Choroid plexus epithelial cell (primary cell): ENCODE measurements around the gene FNIP2.

Experiments
- DNase-seq: peaks from one replicate; pipeline ENCODE4 v3.0.0-alpha.2; 2010; ENCODE audit warnings: low read depth
- H3K4me3 ChIP-seq: 2 replicates; pipeline ENCODE4 v1.5.1; 2011; ENCODE audit warnings: low read depth, mild to moderate bottlenecking, control low read depth, low read length, moderate library complexity
- CTCF ChIP-seq: conservative IDR thresholded peaks from 2 replicates; pipeline ENCODE4 v1.5.1; 2011; ENCODE audit warnings: low read depth, mild to moderate bottlenecking, control low read depth, inconsistent platforms, low read length, moderate library complexity

The FNIP2 gene

GRCh38 chr4:158763462-158763861 lies 5.4 kb upstream of the FNIP2 start:
- H3K4me3 ChIP-seq = no peak overlapping the region
- DNase-seq = no peak
- TF ChIP-seq CTCF = no peak

- H3K4me3 ChIP-seq = no peak overlapping the region
- DNase-seq = no peak
- no peak for TF ChIP-seq CTCF
Observed at GRCh38 chr4:158766434-158767044, 2.3 kb upstream of the FNIP2 start.

GRCh38 chr4:158767451-158767850 lies 1.4 kb upstream of the FNIP2 start:
- no peak for TF ChIP-seq CTCF
- DNase-seq = no peak
- H3K4me3 ChIP-seq = no peak overlapping the region

DNA sequence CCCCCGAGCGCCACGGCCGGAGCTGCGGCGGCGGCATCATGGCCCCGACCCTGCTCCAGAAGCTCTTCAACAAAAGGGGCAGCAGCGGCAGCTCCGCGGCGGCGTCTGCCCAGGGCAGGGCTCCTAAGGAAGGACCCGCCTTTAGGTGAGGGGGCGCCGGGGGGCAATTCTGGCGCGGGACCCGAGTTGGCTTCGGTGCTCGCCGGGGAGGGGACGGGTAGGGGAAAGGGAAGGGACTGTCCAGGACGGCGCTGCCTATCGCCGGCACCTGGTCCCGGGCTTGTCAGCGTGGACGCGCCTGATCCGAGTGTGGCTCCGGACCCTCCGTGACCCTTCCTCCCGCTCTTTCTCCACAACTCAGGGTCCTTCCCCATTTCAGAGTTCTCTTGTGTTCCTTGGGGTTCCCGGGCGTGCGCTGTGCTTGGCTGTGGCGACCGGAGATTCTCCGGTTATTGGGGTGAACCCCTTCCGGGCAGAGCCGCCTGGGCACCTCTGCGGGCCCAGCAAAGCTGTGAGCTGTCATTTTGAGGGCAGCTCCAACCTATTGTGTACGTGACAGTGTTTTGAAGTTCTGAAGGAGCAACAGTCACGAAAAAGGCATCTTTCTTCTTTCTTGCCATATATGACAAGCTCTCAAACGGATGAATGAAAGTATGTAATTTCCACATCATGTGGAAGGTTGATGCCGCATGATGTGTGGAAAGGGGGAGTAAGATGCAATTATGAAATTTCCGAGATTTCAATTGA lies 522 bp downstream of the FNIP2 start:
- TF ChIP-seq CTCF = no peak
- peak overlapping the region; percentile 82 for H3K4me3 ChIP-seq
- DNase-seq = peak; percentile 34

DNA sequence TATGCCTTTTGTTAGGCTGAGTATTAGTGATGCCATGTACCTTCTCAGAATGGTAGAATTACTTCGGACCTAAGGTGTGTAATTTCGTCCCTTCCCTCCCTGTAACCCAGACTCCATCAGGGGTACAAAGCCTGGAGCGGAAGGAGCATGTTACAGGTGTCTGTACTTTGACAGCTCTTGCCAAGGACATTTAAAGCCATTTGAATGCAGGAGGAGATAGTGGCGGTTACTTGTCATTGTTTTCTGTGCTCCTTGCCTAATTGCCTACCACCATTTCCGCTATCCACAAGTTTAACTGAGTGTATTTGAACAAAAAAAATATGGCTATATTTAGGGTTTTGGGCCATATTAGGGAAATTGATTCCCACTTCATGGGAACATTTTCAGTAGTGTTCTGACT lies 1.8 kb downstream of the FNIP2 start:
- no peak for DNase-seq
- no peak overlapping the region for H3K4me3 ChIP-seq
- no peak for TF ChIP-seq CTCF

DNA sequence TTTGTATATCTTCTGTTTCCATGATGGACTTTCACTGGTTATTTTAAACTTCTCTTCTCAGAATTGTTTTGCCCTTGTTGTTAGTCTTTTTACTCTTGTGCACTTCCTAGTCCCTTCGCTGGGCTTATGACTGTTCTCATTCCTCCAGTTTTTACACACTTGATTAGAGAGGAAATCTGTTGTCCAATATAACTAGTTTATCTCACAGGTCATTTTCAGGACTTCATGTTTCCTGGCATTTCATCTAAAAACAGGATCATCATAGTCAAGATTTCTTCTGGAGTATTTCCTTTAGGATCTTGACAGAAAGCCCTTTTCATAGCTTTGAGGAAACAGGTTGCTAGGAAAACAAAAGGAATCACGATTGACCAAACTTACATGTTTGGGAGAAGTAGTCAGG lies 3.0 kb downstream of the FNIP2 start:
- no peak for DNase-seq
- no peak overlapping the region for H3K4me3 ChIP-seq
- TF ChIP-seq CTCF = no peak
